Measurements from ENCODE around the gene DDX20. TPM values are rescaled to one million over a fixed set of nuclear protein-coding genes. Genes with fewer than 3 reads are reported as not detected.

DDX20 gene
- total RNA-seq, 1 donor from 2014 or later = 14.0 TPM

- H3K27ac Mint-ChIP-seq (ENCODE audit: unreplicated experiment) = peak overlapping the region; percentile 50
- peak; percentile 40 for TF ChIP-seq CTCF (IDR thresholded peaks at IDR 0.05)
- H3K4me1 Mint-ChIP-seq (ENCODE audit: unreplicated experiment) = peaks cover 21% of the 10 kb centered on the region
- H3K4me3 Mint-ChIP-seq (ENCODE audit: unreplicated experiment) = no peak overlapping the region
- H3K27me3 Mint-ChIP-seq (ENCODE audit: unreplicated experiment) = no peaks in the 10 kb centered on the region
- H3K36me3 Mint-ChIP-seq (ENCODE audit: unreplicated experiment) = peaks cover 28% of the 10 kb centered on the region
- H3K9me3 Mint-ChIP-seq (ENCODE audit: unreplicated experiment) = no peaks in the 10 kb centered on the region
- DNase-seq (ENCODE audit: extremely low spot score, unreplicated experiment) = no peak
These were observed 2.7 kb downstream of the DDX20 start for GRCh38 chr1:111758373-111758772.

GRCh38 chr1:111761717-111762116 is 6.0 kb downstream of the DDX20 start:
- H3K36me3 Mint-ChIP-seq (ENCODE audit: unreplicated experiment) = peaks cover 52% of the 10 kb centered on the region
- no peak overlapping the region for H3K4me3 Mint-ChIP-seq (ENCODE audit: unreplicated experiment)
- H3K4me1 Mint-ChIP-seq (ENCODE audit: unreplicated experiment) = peaks cover 10% of the 10 kb centered on the region

GRCh38 chr1:111762332-111762731 is 6.6 kb downstream of the DDX20 start:
- Mint-ChIP-seq H3K36me3 (ENCODE audit: unreplicated experiment) (peaks cover 56% of the 10 kb centered on the region), H3K4me3 (ENCODE audit: unreplicated experiment) (no peak overlapping the region), H3K9me3 (ENCODE audit: unreplicated experiment) (no peaks in the 10 kb centered on the region), H3K27me3 (ENCODE audit: unreplicated experiment) (no peaks in the 10 kb centered on the region), H3K27ac (ENCODE audit: unreplicated experiment) (no peak overlapping the region), H3K4me1 (ENCODE audit: unreplicated experiment) (peaks cover 4% of the 10 kb centered on the region)
- no peak for DNase-seq (ENCODE audit: extremely low spot score, unreplicated experiment)
- TF ChIP-seq CTCF (IDR thresholded peaks at IDR 0.05) = no peak

More at GRCh38 chr1:111761717-111762116, 6.0 kb downstream of the DDX20 start:
- DNase-seq (ENCODE audit: extremely low spot score, unreplicated experiment) = no peak
- no peak overlapping the region for H3K27ac Mint-ChIP-seq (ENCODE audit: unreplicated experiment)
- no peak for TF ChIP-seq CTCF (IDR thresholded peaks at IDR 0.05)
- no peaks in the 10 kb centered on the region for H3K27me3 Mint-ChIP-seq (ENCODE audit: unreplicated experiment)
- no peaks in the 10 kb centered on the region for H3K9me3 Mint-ChIP-seq (ENCODE audit: unreplicated experiment)

GRCh38 chr1:111768023-111768422 is 12.3 kb downstream of the DDX20 start:
- no peak overlapping the region for H3K27ac Mint-ChIP-seq (ENCODE audit: unreplicated experiment)
- TF ChIP-seq CTCF (IDR thresholded peaks at IDR 0.05) = no peak
- H3K36me3 Mint-ChIP-seq (ENCODE audit: unreplicated experiment) = peaks cover 30% of the 10 kb centered on the region

GRCh38 chr1:111768625-111769024 is 12.9 kb downstream of the DDX20 start:
- no peak for TF ChIP-seq CTCF (IDR thresholded peaks at IDR 0.05)
- Mint-ChIP-seq H3K36me3 (ENCODE audit: unreplicated experiment) (peaks cover 28% of the 10 kb centered on the region), H3K27ac (ENCODE audit: unreplicated experiment) (no peak overlapping the region), H3K9me3 (ENCODE audit: unreplicated experiment) (no peaks in the 10 kb centered on the region), H3K4me3 (ENCODE audit: unreplicated experiment) (no peak overlapping the region), H3K27me3 (ENCODE audit: unreplicated experiment) (no peaks in the 10 kb centered on the region), H3K4me1 (ENCODE audit: unreplicated experiment) (peaks cover 4% of the 10 kb centered on the region)
- no peak for DNase-seq (ENCODE audit: extremely low spot score, unreplicated experiment)

More at GRCh38 chr1:111768023-111768422, 12.3 kb downstream of the DDX20 start:
- no peaks in the 10 kb centered on the region for H3K9me3 Mint-ChIP-seq (ENCODE audit: unreplicated experiment)
- no peak overlapping the region for H3K4me3 Mint-ChIP-seq (ENCODE audit: unreplicated experiment)
- DNase-seq (ENCODE audit: extremely low spot score, unreplicated experiment) = no peak
- peaks cover 4% of the 10 kb centered on the region for H3K4me1 Mint-ChIP-seq (ENCODE audit: unreplicated experiment)
- no peaks in the 10 kb centered on the region for H3K27me3 Mint-ChIP-seq (ENCODE audit: unreplicated experiment)

All from osteocyte (in vitro differentiated cells).